BJ (cell line): ENCODE measurements around the gene SKAP1. TPM values are rescaled to one million over a fixed set of nuclear protein-coding genes. Genes with fewer than 3 reads are reported as not detected.

Experiments
- CTCF ChIA-PET: fragments of 350-600 bp; formaldehyde crosslinking; extraction: SDS; loops from one replicate; lab custom pipeline; 2021; ENCODE audit warnings: antibody characterized with exemption, inconsistent platforms; lab: Yijun Ruan, JAX
- POLR2A ChIA-PET: fragments of 300-600 bp; sonication (Branson Sonifier 250); formaldehyde crosslinking; extraction: SDS; loops from one replicate; lab custom pipeline; 2021; ENCODE audit warnings: antibody characterized with exemption; lab: Charles Lee
- DNase-seq: peaks from one replicate; pipeline ENCODE4 v3.0.0-alpha.2; 2011; ENCODE audit warnings: low read depth
- H3K27me3 ChIP-seq: 2 replicates; pipeline ENCODE4 v1.6.0; 2011; ENCODE audit warnings: low read length; ENCODE audit not compliant: control insufficient read depth, insufficient read depth
- H3K36me3 ChIP-seq: 2 replicates; pipeline ENCODE4 v1.5.1; 2011; ENCODE audit warnings: low read length; ENCODE audit not compliant: control insufficient read depth, insufficient read depth
- H3K4me3 ChIP-seq: 2 replicates; pipeline ENCODE4 v1.5.1; 2011; ENCODE audit warnings: low read depth, mild to moderate bottlenecking, control low read depth, low read length
- CTCF ChIP-seq: IDR thresholded peaks from 2 replicates; pipeline ENCODE4 v1.5.1; 2011; ENCODE audit warnings: low read depth, mild to moderate bottlenecking, control low read depth, inconsistent platforms, low read length, moderate library complexity; ENCODE audit not compliant: insufficient read depth
- polyA plus RNA-seq: library from polyadenylated mRNA; depleted of rRNA; stranded (reverse); fragments of >200 nt; gene quantifications from 2 replicates; pipeline ENCODE4 v1.2.3, GENCODE V29; 2011

SKAP1 gene
- polyA plus RNA-seq, 1 experiment: not detected

GRCh38 chr17:48335146-48335784 lies 94.7 kb downstream of the SKAP1 start:
- Histone ChIP-seq H3K4me3 (no peak overlapping the region), H3K36me3 (no peaks in the 10 kb centered on the region), H3K27me3 (peaks cover 10% of the 10 kb centered on the region)
- DNase-seq: no peak
- ChIA-PET POLR2A (no interaction called here), CTCF (interaction anchor here (0.7 to 2.6 kb wide), 26 partner anchors 8 to 283 kb away, joined by 3 to 29 read pairs (median 3); partner anchors contain the start of gene HOXB5)
- TF ChIP-seq CTCF: no peak

GRCh38 chr17:48333034-48333530 lies 96.9 kb downstream of the SKAP1 start:
- Histone ChIP-seq H3K27me3 (peaks cover 10% of the 10 kb centered on the region), H3K4me3 (no peak overlapping the region), H3K36me3 (no peaks in the 10 kb centered on the region)
- CTCF ChIA-PET: interaction anchor here (0.6 to 2.2 kb wide), 15 partner anchors 12 to 829 kb away, joined by 3 to 7 read pairs (median 4); partner anchors contain the start of gene HOXB5
- POLR2A ChIA-PET: no interaction called here
- no peak for DNase-seq
- no peak for TF ChIP-seq CTCF

- no peak for TF ChIP-seq CTCF
- no peaks in the 10 kb centered on the region for H3K36me3 ChIP-seq
- no peak overlapping the region for H3K4me3 ChIP-seq
- H3K27me3 ChIP-seq: peaks cover 10% of the 10 kb centered on the region
- ChIA-PET CTCF (interaction anchor here (0.9 to 1.5 kb wide), 4 partner anchors 19 to 262 kb away, joined by 3 to 7 read pairs (median 4); no protein-coding TSS in a partner anchor), POLR2A (no interaction called here)
- DNase-seq: no peak
Observed at GRCh38 chr17:48330887-48331286, 99.1 kb downstream of the SKAP1 start.

GRCh38 chr17:48330421-48330820 lies 99.6 kb downstream of the SKAP1 start:
- H3K36me3 ChIP-seq: no peaks in the 10 kb centered on the region
- DNase-seq: no peak
- ChIA-PET POLR2A (no interaction called here), CTCF (interaction anchor here (0.9 kb wide), 3 partner anchors 21 to 263 kb away, joined by 3 to 5 read pairs (median 4); no protein-coding TSS in a partner anchor)
- no peak overlapping the region for H3K4me3 ChIP-seq
- peaks cover 10% of the 10 kb centered on the region for H3K27me3 ChIP-seq
- no peak for TF ChIP-seq CTCF

- peaks cover 13% of the 10 kb centered on the region for H3K27me3 ChIP-seq
- H3K36me3 ChIP-seq: no peaks in the 10 kb centered on the region
- no peak overlapping the region for H3K4me3 ChIP-seq
- POLR2A ChIA-PET: no interaction called here
- no peak for DNase-seq
- CTCF ChIA-PET: no interaction called here
- no peak for TF ChIP-seq CTCF
Observed at GRCh38 chr17:48328457-48328856, 101.6 kb downstream of the SKAP1 start.
